ENCODE data around the gene ZKSCAN3. TPM values are rescaled to one million over a fixed set of nuclear protein-coding genes. Genes with fewer than 3 reads are reported as not detected.
"Not testable (repeated sequence)": the region's sequence is repeated elsewhere in the genome, so short reads cannot be mapped to it uniquely, and the experiment has no call there.

ZKSCAN3 gene
- total RNA-seq (2014; rRNA removed; shearing (Covaris generic)): 3.7 and 4.1 TPM in 2 replicates

GRCh38 chr6:28349892-28350737 is at the start of gene ZKSCAN3:
TSS of gene ZKSCAN3 (plus strand) at chr6:28349947. CDS start at chr6:28359587, 9,640 bp downstream.
- DNase-seq (ENCODE audit: low spot score): peak; percentile 77

- no peak for DNase-seq (ENCODE audit: low spot score)
These were observed 46.2 kb upstream of the ZKSCAN3 start for GRCh38 chr6:28303570-28303969.

GRCh38 chr6:28306363-28306762 is 43.4 kb upstream of the ZKSCAN3 start:
- DNase-seq (ENCODE audit: low spot score): not testable (repeated sequence)

GRCh38 chr6:28311139-28311823 is 38.5 kb upstream of the ZKSCAN3 start:
- DNase-seq (ENCODE audit: low spot score): no peak

GRCh38 chr6:28312939-28313338 is 36.8 kb upstream of the ZKSCAN3 start:
- no peak for DNase-seq (ENCODE audit: low spot score)

- DNase-seq (ENCODE audit: low spot score): no peak
These were observed 34.1 kb upstream of the ZKSCAN3 start for GRCh38 chr6:28315628-28316027.

GRCh38 chr6:28317866-28318265 is 31.9 kb upstream of the ZKSCAN3 start:
- not testable (repeated sequence) for DNase-seq (ENCODE audit: low spot score)

GRCh38 chr6:28322661-28323060 is 27.1 kb upstream of the ZKSCAN3 start:
- DNase-seq (ENCODE audit: low spot score): no peak

- DNase-seq (ENCODE audit: low spot score): no peak
These were observed 25.8 kb upstream of the ZKSCAN3 start for GRCh38 chr6:28323813-28324424.

- no peak for DNase-seq (ENCODE audit: low spot score)
These were observed 23.3 kb upstream of the ZKSCAN3 start for GRCh38 chr6:28326371-28326948.

GRCh38 chr6:28330041-28330440 is 19.7 kb upstream of the ZKSCAN3 start:
- no peak for DNase-seq (ENCODE audit: low spot score)

- no peak for DNase-seq (ENCODE audit: low spot score)
These were observed 16.7 kb upstream of the ZKSCAN3 start for GRCh38 chr6:28333047-28333446.

GRCh38 chr6:28333599-28334018 is 16.1 kb upstream of the ZKSCAN3 start:
- DNase-seq (ENCODE audit: low spot score): no peak

- no peak for DNase-seq (ENCODE audit: low spot score)
These were observed 15.3 kb upstream of the ZKSCAN3 start for GRCh38 chr6:28334286-28335039.

GRCh38 chr6:28335040-28335563 is 14.6 kb upstream of the ZKSCAN3 start:
- DNase-seq (ENCODE audit: low spot score): no peak

GRCh38 chr6:28335564-28336283 is 14.0 kb upstream of the ZKSCAN3 start, which contains the start of gene ZSCAN31:
TSS of gene ZSCAN31 (minus strand) at chr6:28336148. CDS start at chr6:28329683, 6,465 bp downstream.
- peak; percentile 98 for DNase-seq (ENCODE audit: low spot score)

- DNase-seq (ENCODE audit: low spot score): peak; percentile 78
These were observed 13.2 kb upstream of the ZKSCAN3 start for GRCh38 chr6:28336284-28337120.

- no peak for DNase-seq (ENCODE audit: low spot score)
These were observed 12.6 kb upstream of the ZKSCAN3 start for GRCh38 chr6:28337121-28337520.

All from H4 (cell line).